ENCODE measurements around the gene MTMR11. TPM values are rescaled to one million over a fixed set of nuclear protein-coding genes. Genes with fewer than 3 reads are reported as not detected.
"Not testable (repeated sequence)": the region's sequence is repeated elsewhere in the genome, so short reads cannot be mapped to it uniquely, and the experiment has no call there.

The MTMR11 gene
- total RNA-seq, 1 experiment from 2014 or later: 3.9 TPM

GRCh38 chr1:149887456-149888246 lies 49.0 kb downstream of the MTMR11 start:
- H3K27me3 Mint-ChIP-seq (ENCODE audit: low read depth): no peaks in the 10 kb centered on the region

GRCh38 chr1:149887196-149887455 lies 49.6 kb downstream of the MTMR11 start:
- H3K36me3 Mint-ChIP-seq (ENCODE audit: insufficient read depth in 1 of 3, low read depth in 3 of 3); H2BK120ac ChIP-seq (ENCODE audit: low read depth, low read length, poor library complexity, severe bottlenecking); H3K79me1 ChIP-seq (ENCODE audit: insufficient read depth, low read depth, low read length, poor library complexity, severe bottlenecking); H3K4me3 Mint-ChIP-seq; H2BK20ac ChIP-seq (ENCODE audit: low read depth, low read length, poor library complexity, severe bottlenecking); H2BK12ac ChIP-seq (ENCODE audit: insufficient read length, low read depth, low read length); H3K79me2 ChIP-seq (ENCODE audit: insufficient read depth, low read length); H3K27me3 Mint-ChIP-seq (ENCODE audit: low read depth); H4K91ac ChIP-seq (ENCODE audit: insufficient read length, low read depth, low read length); H3K9me3 Mint-ChIP-seq; H2BK15ac ChIP-seq (ENCODE audit: low read depth, low read length); H2AK5ac ChIP-seq (ENCODE audit: insufficient read length, low read length); H3K27ac Mint-ChIP-seq; DNase-seq; H3K4me1 Mint-ChIP-seq; H2AFZ ChIP-seq (ENCODE audit: low read length); H3K23ac ChIP-seq (ENCODE audit: insufficient read length, low read depth, low read length); H4K5ac ChIP-seq (ENCODE audit: insufficient read length, low read depth, low read length); H4K20me1 ChIP-seq (ENCODE audit: control insufficient read depth, insufficient read depth, insufficient read length); H3K9me3 ChIP-seq (ENCODE audit: control insufficient read depth, low read depth, low read length); H3K4ac ChIP-seq (ENCODE audit: low read depth, low read length); H4K8ac ChIP-seq (replicated peaks; ENCODE audit: insufficient read length, low read depth, low read length); H3K4me1 ChIP-seq (ENCODE audit: insufficient read depth, low read length); H3K27me3 ChIP-seq (ENCODE audit: insufficient read depth, low read length): not testable (repeated sequence)
- H3K18ac ChIP-seq (ENCODE audit: insufficient read length, low read depth, low read length): peak overlapping the region; percentile 92
- H2BK5ac ChIP-seq (ENCODE audit: insufficient read length, low read length): peak overlapping the region; percentile 6
- peaks cover 24% of the 10 kb centered on the region for H3K23me2 ChIP-seq (ENCODE audit: insufficient read length, low read depth, low read length, poor library complexity, severe bottlenecking)
- peak overlapping the region; percentile 98 for H3K4me2 ChIP-seq (ENCODE audit: insufficient read depth, insufficient read length, low read length)
- no CpG with 5 or more reads among the region's 13 CpGs for WGBS (ENCODE audit: extremely low coverage, insufficient read length, low lambda C conversion rate)
- peak overlapping the region; percentile 99 for H3K9ac ChIP-seq (ENCODE audit: extremely low read depth, insufficient read length, low read length)
- peak overlapping the region; percentile 98 for H3K27ac ChIP-seq (ENCODE audit: insufficient read length, low read depth, low read length)
- H3K56ac ChIP-seq (ENCODE audit: insufficient read length, low read depth, low read length): peak overlapping the region; percentile 80
- H3T11ph ChIP-seq (ENCODE audit: low read length): peak overlapping the region; percentile 10
- peak overlapping the region; percentile 98; the same call in 1 of the 2 replicates for H3K14ac ChIP-seq (ENCODE audit: insufficient read depth, low read length)

More at GRCh38 chr1:149887456-149888246, 49.0 kb downstream of the MTMR11 start:
- Histone ChIP-seq H3K9ac (ENCODE audit: extremely low read depth, insufficient read length, low read length) (peak overlapping the region; percentile 99), H2AFZ (ENCODE audit: low read length) (no peak overlapping the region), H2BK12ac (ENCODE audit: insufficient read length, low read depth, low read length) (peak overlapping the region; percentile 8), H2AK5ac (ENCODE audit: insufficient read length, low read length) (no peak overlapping the region), H4K20me1 (ENCODE audit: control insufficient read depth, insufficient read depth, insufficient read length) (no peaks in the 10 kb centered on the region), H3K56ac (ENCODE audit: insufficient read length, low read depth, low read length) (peak overlapping the region; percentile 80), H4K8ac (replicated peaks; ENCODE audit: insufficient read length, low read depth, low read length) (no peak overlapping the region), H3K14ac (ENCODE audit: insufficient read depth, low read length) (peak overlapping the region; percentile 98), H4K91ac (ENCODE audit: insufficient read length, low read depth, low read length) (no peak overlapping the region), H3K79me1 (ENCODE audit: insufficient read depth, low read depth, low read length, poor library complexity, severe bottlenecking) (no peaks in the 10 kb centered on the region), H2BK15ac (ENCODE audit: low read depth, low read length) (no peak overlapping the region), H3K4me1 (ENCODE audit: insufficient read depth, low read length) (peaks cover 3% of the 10 kb centered on the region; the same call in 1 of the 2 replicates), H3K23ac (ENCODE audit: insufficient read length, low read depth, low read length) (no peak overlapping the region), H3K23me2 (ENCODE audit: insufficient read length, low read depth, low read length, poor library complexity, severe bottlenecking) (peaks cover 24% of the 10 kb centered on the region), H3K4ac (ENCODE audit: low read depth, low read length) (no peak overlapping the region; the same call in 1 of the 2 replicates), H3T11ph (ENCODE audit: low read length) (peak overlapping the region; percentile 10), H3K27me3 (ENCODE audit: insufficient read depth, low read length) (no peaks in the 10 kb centered on the region), H3K18ac (ENCODE audit: insufficient read length, low read depth, low read length) (peak overlapping the region; percentile 92), H3K4me2 (ENCODE audit: insufficient read depth, insufficient read length, low read length) (peak overlapping the region; percentile 98), H2BK5ac (ENCODE audit: insufficient read length, low read length) (peak overlapping the region; percentile 74), H2BK20ac (ENCODE audit: low read depth, low read length, poor library complexity, severe bottlenecking) (no peak overlapping the region), H3K79me2 (ENCODE audit: insufficient read depth, low read length) (no peaks in the 10 kb centered on the region), H3K27ac (ENCODE audit: insufficient read length, low read depth, low read length) (peak overlapping the region; percentile 98), H4K5ac (ENCODE audit: insufficient read length, low read depth, low read length) (peak overlapping the region; percentile 75), H2BK120ac (ENCODE audit: low read depth, low read length, poor library complexity, severe bottlenecking) (no peak overlapping the region), H3K9me3 (ENCODE audit: control insufficient read depth, low read depth, low read length) (no peaks in the 10 kb centered on the region)
- Mint-ChIP-seq H3K4me3 (no peak overlapping the region), H3K36me3 (ENCODE audit: insufficient read depth in 1 of 3, low read depth in 3 of 3) (no peaks in the 10 kb centered on the region), H3K27ac (no peak overlapping the region; a peak in 1 of 7 replicates), H3K4me1 (peaks cover 4 to 7% of the 10 kb centered on the region in 2 experiments; a peak in 3 of 4 replicates), H3K9me3 (no peaks in the 10 kb centered on the region)
- TF ChIP-seq CTCF (conservative IDR thresholded peaks at IDR 0.05): no peak
- WGBS (ENCODE audit: extremely low coverage, insufficient read length, low lambda C conversion rate): no CpG with 5 or more reads among the region's 46 CpGs
- peak; percentile 91 for DNase-seq

Measured in H9 (cell line).